GM10266 (cell line): ENCODE results near the gene SCN9A.

Experiments
- DNase-seq: peaks from one replicate; pipeline ENCODE4 v3.0.0; 2012; ENCODE audit errors: extremely low spot score
- CTCF ChIP-seq: IDR thresholded peaks from 2 replicates; pipeline ENCODE4 v1.5.1; 2012; ENCODE audit warnings: mild to moderate bottlenecking, low read depth; ENCODE audit not compliant: control insufficient read depth, insufficient read depth; ENCODE audit errors: missing control alignments

The SCN9A gene

GRCh38 chr2:166234112-166234846 is 141.5 kb downstream of the SCN9A start:
- no peak for TF ChIP-seq CTCF

GRCh38 chr2:166233244-166233643 is 142.5 kb downstream of the SCN9A start:
- no peak for DNase-seq
- TF ChIP-seq CTCF = no peak

More at GRCh38 chr2:166234112-166234846, 141.5 kb downstream of the SCN9A start:
- DNase-seq = no peak

GRCh38 chr2:166230724-166231070 is 145.0 kb downstream of the SCN9A start:
- no peak for DNase-seq
- TF ChIP-seq CTCF = no peak

- no peak for DNase-seq
- TF ChIP-seq CTCF = no peak
Measured at GRCh38 chr2:166230024-166230723, 145.6 kb downstream of the SCN9A start.

- no peak for TF ChIP-seq CTCF
- no peak for DNase-seq
Measured at GRCh38 chr2:166229678-166230023, 146.1 kb downstream of the SCN9A start.

- TF ChIP-seq CTCF = no peak
- DNase-seq = no peak
Measured at GRCh38 chr2:166224197-166224596, 151.5 kb downstream of the SCN9A start.

GRCh38 chr2:166223298-166223697 is 152.4 kb downstream of the SCN9A start:
- DNase-seq = no peak
- TF ChIP-seq CTCF = no peak
